H1 (cell line): ENCODE measurements around the gene MAPKAPK2. TPM values are rescaled to one million over a fixed set of nuclear protein-coding genes. Genes with fewer than 3 reads are reported as not detected.

Experiments
- CTCF ChIA-PET: fragments of 300-600 bp; sonication (Branson Sonifier 250); formaldehyde crosslinking; loops from one replicate; lab custom pipeline; 2021; ENCODE audit not compliant: partially characterized antibody; lab: Charles Lee
- POLR2A ChIA-PET: fragments of 300-600 bp; sonication (Branson Sonifier 250); formaldehyde crosslinking; loops from one replicate; lab custom pipeline; 2021; ENCODE audit warnings: inconsistent platforms; ENCODE audit not compliant: partially characterized antibody; lab: Charles Lee
- DNase-seq, 2 experiments: peaks; one replicate each; pipeline versions ENCODE4 v3.0.0 to v3.0.0-alpha.2; 2010 to 2022; ENCODE audit warnings: low spot score in 2 of 2, low read depth in 1 of 2, mixed read lengths in 1 of 2
- FAIRE-seq: peaks from 2 replicates; lab custom pipeline; 2011; peaks lifted over from hg19 to GRCh38; lab: Jason Lieb, UNC
- H2AFZ ChIP-seq: 2 replicates; pipeline ENCODE4 v1.8.1; 2012; ENCODE audit warnings: low read length, inconsistent platforms
- H2AK5ac ChIP-seq: 2 replicates; pipeline ENCODE4 v1.6.1; 2013; ENCODE audit warnings: low read depth, low read length
- H2BK120ac ChIP-seq: replicated peaks from 2 replicates; pipeline ENCODE3; 2013; ENCODE audit warnings: low read depth, low read length, inconsistent platforms
- H2BK12ac ChIP-seq: 2 replicates; pipeline ENCODE4 v1.6.1; 2013; ENCODE audit warnings: low read depth, low read length
- H2BK15ac ChIP-seq: 2 replicates; pipeline ENCODE4 v1.6.1; 2013; ENCODE audit warnings: low read length
- H2BK20ac ChIP-seq: 2 replicates; pipeline ENCODE4 v1.6.1; 2013; ENCODE audit warnings: low read length
- H2BK5ac ChIP-seq: 2 replicates; pipeline ENCODE4 v1.6.1; 2013; ENCODE audit warnings: low read depth, low read length
- H3K14ac ChIP-seq: 2 replicates; pipeline ENCODE4 v1.6.1; 2013; ENCODE audit warnings: inconsistent platforms; ENCODE audit not compliant: insufficient read length
- H3K18ac ChIP-seq: 2 replicates; pipeline ENCODE4 v1.6.1; 2013; ENCODE audit warnings: low read length; ENCODE audit errors: extremely low read depth
- H3K23ac ChIP-seq: 2 replicates; pipeline ENCODE4 v1.6.1; 2013; ENCODE audit warnings: inconsistent platforms; ENCODE audit not compliant: insufficient read length
- H3K23me2 ChIP-seq: 2 replicates; pipeline ENCODE4 v1.6.1; 2013; ENCODE audit warnings: low read depth, low read length
- H3K27ac ChIP-seq: 2 replicates; pipeline ENCODE4 v1.6.1; 2011; ENCODE audit warnings: low read depth, low read length, inconsistent platforms
- H3K27me3 ChIP-seq, 4 experiments: replicated peaks in 1 of 4; 1 replicate in 1 of 4; 2 replicates in 3 of 4; pipeline versions ENCODE4 v1.6.1 to v1.8.1; 2011 to 2013; ENCODE audit warnings: low read length in 3 of 4, mild to moderate bottlenecking in 3 of 4, inconsistent platforms in 2 of 4, mixed read lengths in 2 of 4, moderate library complexity in 1 of 4; ENCODE audit not compliant: control insufficient read depth in 3 of 4, insufficient read depth in 3 of 4; ENCODE audit errors: extremely low read depth in 1 of 4
- H3K36me3 ChIP-seq, 4 experiments: 2 replicates each; pipeline versions ENCODE4 v1.6.1 to v1.8.1; 2011 to 2013; ENCODE audit warnings: mild to moderate bottlenecking in 4 of 4, low read length in 3 of 4, moderate library complexity in 2 of 4, control low read depth in 1 of 4, inconsistent platforms in 1 of 4; ENCODE audit not compliant: insufficient read depth in 4 of 4, control insufficient read depth in 2 of 4
- H3K4ac ChIP-seq: replicated peaks from 2 replicates; pipeline ENCODE3; 2013; ENCODE audit warnings: low read length, low read depth, mixed read lengths, inconsistent platforms; ENCODE audit not compliant: insufficient read length
- H3K4me1 ChIP-seq, 4 experiments: replicated peaks in 1 of 4; 1 replicate in 1 of 4; 2 replicates in 3 of 4; pipeline versions ENCODE4 v1.6.1 to v1.8.1; 2011 to 2013; ENCODE audit warnings: low read length in 3 of 4, inconsistent platforms in 2 of 4, mixed read lengths in 1 of 4; ENCODE audit not compliant: insufficient read depth in 4 of 4, control insufficient read depth in 3 of 4
- H3K4me2 ChIP-seq, 2 experiments: 2 replicates each; pipeline versions ENCODE4 v1.6.1 to v1.8.1; 2011 to 2013; ENCODE audit warnings: low read depth in 2 of 2, low read length in 2 of 2, control low read depth in 1 of 2, inconsistent platforms in 1 of 2, mild to moderate bottlenecking in 1 of 2; ENCODE audit not compliant: insufficient read depth in 1 of 2
- H3K4me3 ChIP-seq, 4 experiments: fragments of 200-600, 300-600 bp in 1 of 4; sonication (generic), shearing (Covaris generic), sonication (Bioruptor Twin) in 1 of 4; 2 replicates each; pipeline versions ENCODE4 v1.5.1 to v1.8.1; 2011 to 2016; ENCODE audit warnings: low read length in 4 of 4, low read depth in 3 of 4, control low read depth in 2 of 4, inconsistent platforms in 2 of 4, mild to moderate bottlenecking in 2 of 4, mixed read lengths in 1 of 4, moderate library complexity in 1 of 4; ENCODE audit not compliant: insufficient read depth in 2 of 4; ENCODE audit errors: extremely low read depth in 1 of 4
- H3K56ac ChIP-seq: replicated peaks from 2 replicates; pipeline ENCODE3; 2013; ENCODE audit warnings: low read depth, mild to moderate bottlenecking, mixed read lengths, low read length, inconsistent platforms; ENCODE audit not compliant: insufficient read length
- H3K79me1 ChIP-seq: 2 replicates; pipeline ENCODE4 v1.6.1; 2013; ENCODE audit warnings: low read depth, low read length, control low read depth
- H3K79me2 ChIP-seq, 2 experiments: 2 replicates each; pipeline versions ENCODE4 v1.6.1 to v1.8.1; 2012 to 2013; ENCODE audit warnings: low read length in 2 of 2, mild to moderate bottlenecking in 2 of 2, inconsistent platforms in 1 of 2; ENCODE audit not compliant: insufficient read depth in 2 of 2, control insufficient read depth in 1 of 2
- H3K9ac ChIP-seq, 4 experiments: replicated peaks in 1 of 4; 1 replicate in 1 of 4; 2 replicates in 3 of 4; pipeline versions ENCODE4 v1.6.1 to v1.8.1; 2011 to 2013; ENCODE audit warnings: low read depth in 3 of 4, low read length in 3 of 4, control low read depth in 2 of 4, mild to moderate bottlenecking in 2 of 4, moderate library complexity in 2 of 4, inconsistent platforms in 1 of 4; ENCODE audit errors: extremely low read depth in 1 of 4
- H3K9me3 ChIP-seq, 2 experiments: 2 replicates each; pipeline versions ENCODE4 v1.6.1 to v1.8.1; 2012 to 2013; ENCODE audit warnings: mild to moderate bottlenecking in 2 of 2, moderate library complexity in 2 of 2, control low read depth in 1 of 2, inconsistent platforms in 1 of 2, low read depth in 1 of 2, low read length in 1 of 2, mixed read lengths in 1 of 2; ENCODE audit not compliant: insufficient read depth in 2 of 2
- H4K20me1 ChIP-seq, 2 experiments: replicated peaks in 1 of 2; 2 replicates each; pipeline versions ENCODE3 to v1.8.1; 2011 to 2013; ENCODE audit warnings: inconsistent platforms in 2 of 2, low read length in 2 of 2, mild to moderate bottlenecking in 1 of 2; ENCODE audit not compliant: insufficient read depth in 2 of 2, control insufficient read depth in 1 of 2
- H4K5ac ChIP-seq: 2 replicates; pipeline ENCODE4 v1.6.1; 2013; ENCODE audit warnings: low read length, low read depth, mixed read lengths, inconsistent platforms; ENCODE audit not compliant: insufficient read length
- H4K8ac ChIP-seq: 2 replicates; pipeline ENCODE4 v1.8.0; 2013; ENCODE audit warnings: mild to moderate bottlenecking, moderate library complexity, low read length, inconsistent platforms; ENCODE audit not compliant: insufficient read depth; ENCODE audit errors: extremely low read depth
- H4K91ac ChIP-seq: replicated peaks from 2 replicates; pipeline ENCODE3; 2013; ENCODE audit warnings: low read length, mixed read lengths, inconsistent platforms; ENCODE audit not compliant: insufficient read length
- CBX8 ChIP-seq: fragments of 300-800, 300-1000 bp; sonication (generic); IDR thresholded peaks from 2 replicates; pipeline ENCODE4 v1.7.1; 2016; ENCODE audit warnings: low read depth, low read length, borderline replicate concordance
- CTBP2 ChIP-seq: IDR thresholded peaks from 2 replicates; pipeline ENCODE4 v1.7.0; 2011; ENCODE audit warnings: borderline replicate concordance, mild to moderate bottlenecking, moderate library complexity, mixed read lengths, low read length; ENCODE audit not compliant: insufficient read depth, insufficient read length
- NRF1 ChIP-seq: IDR thresholded peaks from 2 replicates; pipeline ENCODE4 v1.6.1; 2011; ENCODE audit warnings: mild to moderate bottlenecking, low read depth, low read length, improper control_type of control experiment
- RBBP5 ChIP-seq: IDR thresholded peaks from 2 replicates; pipeline ENCODE4 v1.7.1; 2012; ENCODE audit warnings: low read depth, mild to moderate bottlenecking, inconsistent platforms, low read length, moderate library complexity, borderline replicate concordance
- polyA plus RNA-seq, 7 experiments: library from polyadenylated mRNA; depleted of rRNA in 3 of 7; stranded (reverse) in 5 of 7; unstranded in 2 of 7; fragments of >200 nt in 5 of 7; fragments of 200-250 nt in 2 of 7; gene quantifications; 1 replicate in 5 of 7; 2 replicates in 1 of 7; 4 replicates in 1 of 7; pipeline versions ENCODE4 v1.2.1 to v1.2.3, GENCODE V29; 2011 to 2013; ENCODE audit warnings: missing spikeins in 2 of 7, mixed read lengths in 2 of 7
- total RNA-seq: library from RNA; stranded (reverse); fragmentation: NEBNext Ultra II Directional; extraction: Animal tissue kit (Norgen Biotek cat#: 25700); gene quantifications from 2 replicates; pipeline ENCODE4 v1.2.1, GENCODE V29; 2021

The MAPKAPK2 gene
- total and polyA plus RNA-seq, 2 of the 8 experiments (the other 6 are each of a cell fraction or from before 2014, with no cell fraction given), result 27.5 to 44.9 TPM

GRCh38 chr1:206637605-206638004 is 47.1 kb upstream of the MAPKAPK2 start:
- Histone ChIP-seq H2BK12ac (no peak overlapping the region), H3K4me1 (peaks cover 0 to 10% (median 4%) of the 10 kb centered on the region in 4 experiments; a peak in 4 of 7 replicates), H3K36me3 (no peaks in the 10 kb centered on the region), H3K23ac (no peak overlapping the region)
- TF ChIP-seq CTBP2, result no peak
- TF ChIP-seq NRF1, result no peak
- TF ChIP-seq CBX8, result no peak
- no peak for TF ChIP-seq RBBP5
- TF ChIP-seq, all 59 proteins: peak for 0
- Histone ChIP-seq H2AFZ (no peak overlapping the region), H3K18ac (no peak overlapping the region), H3K9ac (no peak overlapping the region), H3K23me2 (peaks cover 8% of the 10 kb centered on the region; the same call in 1 of the 2 replicates), H3K79me2 (no peaks in the 10 kb centered on the region), H3K4me2 (no peak overlapping the region), H3K27me3 (peaks cover 0 to 4% (median 0%) of the 10 kb centered on the region in 4 experiments; a peak in 2 of 7 replicates), H3K4ac (no peak overlapping the region), H3K14ac (no peak overlapping the region), H4K8ac (no peak overlapping the region), H2BK120ac (no peak overlapping the region), H4K5ac (no peak overlapping the region), H3K56ac (no peak overlapping the region), H2BK15ac (no peak overlapping the region), H3K4me3 (no peak overlapping the region), H3K79me1 (no peaks in the 10 kb centered on the region), H2AK5ac (no peak overlapping the region), H3K9me3 (no peaks in the 10 kb centered on the region), H2BK5ac (no peak overlapping the region), H2BK20ac (no peak overlapping the region), H4K91ac (no peak overlapping the region), H4K20me1 (no peaks in the 10 kb centered on the region), H3K27ac (no peak overlapping the region)
- FAIRE-seq (no peak), DNase-seq (no peak)
- ChIA-PET CTCF (interaction anchor here (0.8 to 19.2 kb wide), 5 partner anchors 10 to 1344 kb away, joined by 3 to 666 read pairs (median 4); no protein-coding TSS in a partner anchor), POLR2A (interaction anchor here (0.8 kb wide), 1 partner anchor 26 kb away, joined by 3 read pairs; no protein-coding TSS in a partner anchor)
